NCI-H2196 treated with DMSO at 0.1 percent for 48 hours (cell line): ENCODE results near the gene ACTR3.
"Not testable (repeated sequence)": the region's sequence is repeated elsewhere in the genome, so short reads cannot be mapped to it uniquely, and the experiment has no call there.

Experiments used
- DNase-seq: peaks from one replicate; lab custom pipeline; 2025; ENCODE audit not compliant: unreplicated experiment; lab: John Stamatoyannopoulos, UW

ACTR3 gene

GRCh38 chr2:113901943-113902342, 12.1 kb downstream of the ACTR3 start:
- DNase-seq: no peak

GRCh38 chr2:113905886-113906285, 16.0 kb downstream of the ACTR3 start:
- DNase-seq: no peak

- DNase-seq: no peak
Observed at GRCh38 chr2:113906647-113907046, 16.8 kb downstream of the ACTR3 start.

GRCh38 chr2:113907297-113907696, 17.4 kb downstream of the ACTR3 start:
- DNase-seq: no peak

DNA sequence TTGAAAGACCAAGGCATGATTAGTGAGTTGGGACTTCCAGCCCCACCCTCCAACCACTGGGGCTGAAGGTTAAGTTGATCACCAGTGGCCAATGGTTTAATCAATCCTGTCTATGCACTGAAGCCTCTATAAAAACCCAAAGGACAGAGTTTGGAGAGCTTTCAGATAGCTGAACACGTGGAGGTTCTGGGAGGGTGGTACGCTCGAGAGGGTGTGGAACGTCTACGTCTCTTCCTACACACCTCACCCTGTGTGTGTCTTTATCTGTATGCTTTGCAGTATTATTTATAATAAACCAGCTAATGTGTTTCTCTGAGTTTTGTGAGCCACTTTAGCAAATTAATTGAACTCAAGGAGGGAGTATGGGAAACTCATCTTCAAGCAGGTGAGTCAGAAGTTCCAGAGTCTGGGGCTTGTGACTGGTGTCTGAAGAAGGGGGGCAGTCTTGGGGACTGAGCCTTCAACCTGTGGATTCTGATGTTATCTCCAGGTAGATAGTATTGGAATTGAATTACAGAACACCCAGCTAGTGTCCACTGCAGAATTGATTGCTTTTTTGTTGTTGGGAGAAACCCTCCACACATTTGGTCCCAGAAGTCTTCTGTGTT, 20.3 kb downstream of the ACTR3 start:
- no peak for DNase-seq

DNA sequence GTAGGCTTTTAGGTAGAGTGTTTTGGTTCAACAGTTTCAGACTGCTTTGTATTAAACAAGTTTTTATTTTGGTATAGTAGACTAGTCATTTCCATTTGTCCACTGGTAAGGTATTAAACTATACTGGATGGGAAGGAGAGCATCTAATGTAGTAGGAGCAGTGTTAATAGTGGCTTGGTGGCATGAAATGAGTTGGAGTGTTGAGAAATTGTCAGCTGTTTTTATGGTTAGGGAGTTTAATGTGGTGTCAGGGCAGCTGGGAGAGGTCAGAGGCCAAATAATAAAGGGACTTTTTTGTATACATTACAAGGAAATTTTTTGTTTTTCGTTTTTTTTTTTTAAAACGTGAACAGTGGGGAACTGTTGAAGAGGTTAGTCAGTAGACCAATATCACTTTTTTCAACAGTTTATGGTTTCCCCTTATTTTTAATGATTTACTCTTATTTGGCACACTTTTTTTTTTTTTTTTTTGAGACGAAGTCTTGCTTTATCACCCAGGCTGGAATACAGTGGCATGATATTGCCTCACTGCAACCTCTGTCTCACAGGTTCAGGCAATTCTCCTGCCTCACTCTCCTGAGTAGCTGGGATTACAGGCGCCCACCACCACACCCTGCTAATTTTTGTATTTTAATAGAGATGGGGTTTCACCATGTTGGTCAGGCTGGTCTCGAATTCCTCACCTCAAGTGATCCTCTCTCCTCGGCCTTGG, 21.2 kb downstream of the ACTR3 start:
- no peak for DNase-seq

DNA sequence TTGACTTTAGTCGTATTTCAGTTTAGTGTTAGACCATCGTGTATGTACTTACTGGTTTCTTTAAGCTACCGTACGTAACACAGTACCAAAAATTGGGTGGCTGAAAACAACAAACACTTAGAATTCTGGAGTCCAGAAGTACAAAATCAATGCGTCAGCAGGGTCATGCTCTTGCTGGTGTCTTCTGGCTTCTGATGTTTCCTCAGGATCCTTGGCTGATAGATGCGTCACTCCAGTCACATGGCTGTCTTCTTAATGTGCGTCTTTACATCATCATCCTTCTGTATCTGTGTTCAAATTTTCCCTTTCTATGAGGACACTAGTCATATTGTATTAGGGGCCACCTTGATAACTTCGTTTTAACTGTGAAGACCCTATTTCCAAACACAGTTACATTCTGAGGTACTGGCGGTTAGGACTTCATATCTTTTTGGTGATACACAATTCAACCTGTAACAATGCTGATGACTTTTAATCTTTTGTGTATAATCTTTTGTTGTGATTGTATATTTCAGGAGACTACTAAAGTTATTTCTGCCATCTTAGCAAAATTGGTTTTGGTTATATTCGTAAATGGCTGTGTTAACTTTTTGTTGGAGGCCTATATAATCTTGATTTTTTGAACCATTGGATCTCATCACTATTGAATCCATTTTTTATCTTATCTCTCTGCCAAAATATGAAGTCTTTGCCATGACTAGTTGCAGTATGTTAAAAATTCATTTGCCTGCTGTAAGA, 25.4 kb downstream of the ACTR3 start:
- no peak for DNase-seq

DNA sequence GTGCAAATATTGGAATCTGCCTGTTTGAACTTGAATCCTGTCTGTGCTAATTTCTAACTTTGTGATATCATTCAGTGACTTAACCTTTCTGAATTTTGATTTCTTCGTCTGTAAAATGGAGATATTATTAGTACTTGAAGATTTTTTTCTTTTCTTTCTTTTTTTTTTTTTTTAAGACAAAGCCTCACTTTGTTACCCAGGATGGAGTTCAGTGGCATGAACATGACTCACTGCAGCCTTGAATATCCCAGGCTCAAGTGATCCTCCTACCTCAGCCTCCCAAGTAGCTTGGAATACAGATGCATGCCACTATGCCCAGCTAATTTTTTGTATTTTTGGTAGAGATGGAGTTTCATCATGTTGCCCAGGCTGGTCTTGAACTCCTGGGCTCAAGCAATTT, 28.3 kb downstream of the ACTR3 start:
- no peak for DNase-seq

- DNase-seq: no peak
Observed at GRCh38 chr2:113920996-113921395, 31.1 kb downstream of the ACTR3 start.

GRCh38 chr2:113922335-113922734, 32.4 kb downstream of the ACTR3 start:
- DNase-seq: no peak

DNA sequence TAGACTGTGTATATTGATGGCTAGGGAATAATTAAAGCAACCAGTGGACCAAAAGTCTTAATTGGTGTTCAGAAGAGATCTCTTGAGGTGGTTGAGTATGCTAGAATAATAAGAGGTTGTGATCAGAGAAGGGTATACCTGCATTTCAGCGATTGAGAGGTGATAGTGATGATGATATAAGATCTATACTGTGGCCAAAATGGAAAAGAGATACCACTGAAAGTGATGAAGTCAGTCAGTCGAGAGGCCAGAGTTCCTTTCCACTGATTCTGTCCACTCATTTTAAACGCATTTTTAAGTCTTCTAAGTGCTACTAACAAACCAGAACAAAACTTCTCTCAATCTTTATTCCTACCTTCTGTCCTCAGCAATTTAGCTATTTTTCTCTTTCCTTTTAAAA, 32.9 kb downstream of the ACTR3 start:
- DNase-seq: no peak

DNA sequence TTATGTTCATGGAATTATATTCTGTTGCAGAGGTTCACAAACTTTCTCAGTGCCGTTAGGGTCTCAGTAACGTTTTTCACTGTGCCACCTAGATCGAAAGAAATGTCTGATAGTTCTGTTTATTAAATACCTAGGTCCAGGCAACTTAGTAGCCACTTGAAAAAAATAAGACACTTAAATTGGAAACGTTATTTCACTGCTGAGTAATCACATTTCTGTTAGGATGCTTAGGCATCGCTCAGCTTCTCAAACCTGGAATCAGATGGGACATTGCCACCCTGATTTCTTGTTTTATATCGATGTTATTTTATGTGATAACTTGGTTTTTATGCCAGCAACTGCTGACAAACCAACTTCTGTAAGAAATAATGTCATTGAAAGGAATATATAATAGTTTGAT, 36.0 kb downstream of the ACTR3 start:
- no peak for DNase-seq

GRCh38 chr2:113926314-113926713, 36.4 kb downstream of the ACTR3 start:
- no peak for DNase-seq

- DNase-seq: no peak
Observed at GRCh38 chr2:113930448-113930847, 40.6 kb downstream of the ACTR3 start.

GRCh38 chr2:113937501-113937900, 47.6 kb downstream of the ACTR3 start:
- DNase-seq: no peak

- no peak for DNase-seq
Observed at GRCh38 chr2:113940891-113941290, 51.0 kb downstream of the ACTR3 start.

- DNase-seq: not testable (repeated sequence)
Observed at GRCh38 chr2:113945784-113946183, 55.9 kb downstream of the ACTR3 start.

DNA sequence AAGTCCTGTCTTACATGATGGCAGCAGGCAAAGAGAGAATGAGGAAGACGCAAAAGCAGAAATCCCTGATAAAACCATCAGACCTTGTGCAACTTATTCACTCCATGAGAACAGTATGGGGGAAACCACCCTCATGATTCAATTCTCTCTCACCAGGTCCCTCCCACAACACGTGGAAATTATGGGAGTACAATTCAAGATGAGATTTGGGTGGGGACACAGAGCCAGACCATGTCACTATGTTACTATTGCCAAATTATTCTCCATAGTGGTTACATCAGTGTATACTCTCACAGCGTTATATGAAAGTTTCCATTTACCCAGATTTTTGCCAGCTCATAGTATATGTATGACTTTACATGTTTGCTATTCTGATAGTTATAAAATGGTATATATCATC, 61.0 kb downstream of the ACTR3 start:
- DNase-seq: not testable (repeated sequence)

GRCh38 chr2:113961000-113961399, 71.1 kb downstream of the ACTR3 start:
- no peak for DNase-seq

GRCh38 chr2:113962692-113963480, 73.0 kb downstream of the ACTR3 start:
- no peak for DNase-seq

DNA sequence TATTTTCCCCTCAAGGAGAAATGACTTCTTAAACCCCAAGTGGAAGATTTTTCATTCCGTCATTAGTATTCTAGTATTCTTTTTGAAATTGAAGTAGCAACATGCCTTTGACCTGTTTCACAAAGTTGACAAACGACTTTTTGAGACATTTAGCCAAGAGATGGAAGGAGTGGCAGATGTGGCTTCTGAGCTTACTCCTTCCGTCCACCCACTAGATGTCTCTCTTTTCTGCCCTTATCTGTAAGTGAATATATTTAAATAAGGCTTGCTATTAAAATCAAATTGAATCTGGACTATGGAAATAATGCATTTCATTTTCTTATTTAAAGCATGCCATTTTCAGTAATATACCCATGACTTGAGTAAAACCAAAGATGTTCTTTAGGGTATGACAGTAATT, 74.1 kb downstream of the ACTR3 start:
- no peak for DNase-seq
